Ovary (tissue), 9 donors: Measurements from ENCODE around the gene DNAH6. TPM values are rescaled to one million over a fixed set of nuclear protein-coding genes. Genes with fewer than 3 reads are reported as not detected.

ENCODE experiments used
- DNase-seq, 5 donors: peaks; one replicate each; pipeline ENCODE4 v3.0.0-alpha.2; 2019 to 2020
- H3K27ac ChIP-seq, 2 donors: fragments of 200-600 bp; one replicate each; pipeline versions ENCODE4 v1.5.1 to v1.8.0; 2019 to 2022
- H3K27me3 ChIP-seq: fragments of 200-600 bp; one replicate; pipeline ENCODE4 v1.8.0; 2022
- H3K36me3 ChIP-seq: fragments of 200-600 bp; sonication (generic); one replicate; pipeline ENCODE4 v1.5.1; 2019
- H3K4me1 ChIP-seq: one replicate; pipeline ENCODE4 v1.8.1; 2013; ENCODE audit warnings: mild to moderate bottlenecking, moderate library complexity; ENCODE audit not compliant: insufficient read depth
- H3K4me3 ChIP-seq: fragments of 200-600 bp; sonication (generic); one replicate; pipeline ENCODE4 v1.5.1; 2017
- H3K9me3 ChIP-seq, 2 donors: fragments of 200-600 bp in 1 of 2; sonication (generic) in 1 of 2; one replicate each; pipeline versions ENCODE4 v1.5.1 to v1.8.1; 2013 to 2019; ENCODE audit warnings: mild to moderate bottlenecking in 1 of 2, moderate library complexity in 1 of 2
- EP300 ChIP-seq: sonication (generic); formaldehyde crosslinking; IDR thresholded peaks from one replicate; pipeline ENCODE4 v1.6.1; 2017; ENCODE audit warnings: antibody characterized with exemption
- POLR2A ChIP-seq: fragments of 450-650 bp; IDR thresholded peaks from one replicate; pipeline ENCODE4 v1.6.1; 2017; ENCODE audit warnings: antibody characterized with exemption, mild to moderate bottlenecking, moderate library complexity
- WGBS, 3 donors: extraction: QIAGEN DNeasy Blood & Tissue Kit in 1 of 3; methylation state at CpG; one replicate each; pipeline versions ENCODE4 v1.1.5 to v1.1.7; 2013 to 2017; 5-methylcytosine and 5-hydroxymethylcytosine counted together
- intact Hi-C, 4 donors: fragments of 100-400 bp; cut with DNase I; formaldehyde crosslinking; loops; one replicate each; pipeline versions ENCODE4 v1.11.0 to v1.15.1; 2022 to 2023
- polyA plus RNA-seq, 2 donors: library from polyadenylated mRNA; stranded (reverse); fragments of 200-250 nt in 1 of 2; fragments of 350-450 nt in 1 of 2; fragmentation: Illumina TruSeq in 1 of 2; extraction: RNeasy Lipid Tissue Mini Kit (QIAGEN cat#74804) in 1 of 2; gene quantifications; one replicate each; pipeline ENCODE4 v1.2.3, GENCODE V29; 2013 to 2014
- total RNA-seq, 7 donors: library from RNA; depleted of rRNA in 2 of 7; stranded (reverse); fragments of >200 nt in 2 of 7; fragmentation: NEBNext Ultra II Directional in 3 of 7; extraction: Animal tissue kit (Norgen Biotek cat#: 25700) in 3 of 7; gene quantifications; one replicate each; pipeline versions ENCODE4 v1.1.0 to v1.2.4, GENCODE V29; 2016 to 2023
- TF ChIP-seq, protein P1 (sequence below), 3 donors: fragments of 450-650 bp in 2 of 3; fragments of 200-600 bp in 1 of 3; IDR thresholded peaks; one replicate each; pipeline versions ENCODE4 v1.5.1 to v1.8.0; 2016 to 2022; ENCODE audit warnings: antibody characterized with exemption in 3 of 3, mild to moderate bottlenecking in 1 of 3
- donor health status: DM: no; HTN: no; CAD: no; lungs with moderate emphysema.
- donor health status: DM: no; HTN: no; CAD: no.
- donor health status: Bipolar disorder and iron deficiency.
- donor health status: DM: yes; HTN: yes; CAD: no.
- donor health status: DM: no; HTN: no; CAD: no.
- donor health status: DM: yes; HTN: yes; CAD: no.

Gene DNAH6
- total and polyA plus RNA-seq, 9 donors = 0.42 to 14.0 (median 2.4) TPM

DNA sequence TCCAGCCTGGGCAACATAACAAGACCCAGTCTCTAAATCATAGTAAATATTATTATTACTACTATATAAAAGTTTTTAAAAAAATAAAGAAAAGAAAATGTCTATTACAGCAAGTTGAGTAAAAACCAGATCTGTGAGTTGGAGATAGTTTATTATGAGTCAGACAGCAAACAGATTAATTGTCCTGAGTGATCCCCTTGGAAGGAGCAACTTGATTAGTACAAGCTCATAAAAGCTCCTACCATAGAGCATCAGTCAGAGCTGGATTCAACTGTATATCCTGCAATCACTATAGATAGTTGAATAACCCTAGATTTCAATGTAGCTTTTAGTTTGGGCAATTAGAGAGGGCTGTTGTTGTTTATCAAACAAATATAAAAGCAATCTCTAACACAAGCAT lies 280.5 kb downstream of the DNAH6 start:
- TF ChIP-seq, protein P1, sequence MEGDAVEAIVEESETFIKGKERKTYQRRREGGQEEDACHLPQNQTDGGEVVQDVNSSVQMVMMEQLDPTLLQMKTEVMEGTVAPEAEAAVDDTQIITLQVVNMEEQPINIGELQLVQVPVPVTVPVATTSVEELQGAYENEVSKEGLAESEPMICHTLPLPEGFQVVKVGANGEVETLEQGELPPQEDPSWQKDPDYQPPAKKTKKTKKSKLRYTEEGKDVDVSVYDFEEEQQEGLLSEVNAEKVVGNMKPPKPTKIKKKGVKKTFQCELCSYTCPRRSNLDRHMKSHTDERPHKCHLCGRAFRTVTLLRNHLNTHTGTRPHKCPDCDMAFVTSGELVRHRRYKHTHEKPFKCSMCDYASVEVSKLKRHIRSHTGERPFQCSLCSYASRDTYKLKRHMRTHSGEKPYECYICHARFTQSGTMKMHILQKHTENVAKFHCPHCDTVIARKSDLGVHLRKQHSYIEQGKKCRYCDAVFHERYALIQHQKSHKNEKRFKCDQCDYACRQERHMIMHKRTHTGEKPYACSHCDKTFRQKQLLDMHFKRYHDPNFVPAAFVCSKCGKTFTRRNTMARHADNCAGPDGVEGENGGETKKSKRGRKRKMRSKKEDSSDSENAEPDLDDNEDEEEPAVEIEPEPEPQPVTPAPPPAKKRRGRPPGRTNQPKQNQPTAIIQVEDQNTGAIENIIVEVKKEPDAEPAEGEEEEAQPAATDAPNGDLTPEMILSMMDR (IDR thresholded peaks at IDR 0.05) = no peak
- TF ChIP-seq EP300 (no peak), POLR2A (no peak)
- H3K9me3 ChIP-seq = no peaks in the 10 kb centered on the region
- DNase-seq = no peak
- H3K4me3 ChIP-seq = no peak overlapping the region
- intact Hi-C loops = no loop called here
- peaks cover 9% of the 10 kb centered on the region for H3K4me1 ChIP-seq
- no peaks in the 10 kb centered on the region for H3K27me3 ChIP-seq
- H3K36me3 ChIP-seq = no peaks in the 10 kb centered on the region
- H3K27ac ChIP-seq = no peak overlapping the region

DNA sequence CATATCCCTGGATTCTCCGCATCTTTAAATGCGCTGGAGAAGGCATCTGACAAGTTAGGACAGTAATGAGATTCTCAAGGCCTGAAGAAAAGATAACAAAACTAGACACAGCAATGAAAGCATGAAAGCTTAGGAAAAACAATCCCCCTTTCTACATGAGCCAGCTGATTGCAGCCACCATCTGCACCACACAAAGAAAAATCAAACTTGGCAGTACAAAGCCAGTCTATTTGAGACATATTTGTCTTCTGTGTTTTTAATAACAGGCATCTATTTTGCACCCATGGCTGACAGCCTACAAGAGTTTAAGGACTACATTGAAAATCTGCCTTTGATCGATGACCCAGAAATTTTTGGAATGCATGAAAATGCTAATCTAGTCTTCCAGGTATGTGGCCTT lies 281.0 kb downstream of the DNAH6 start:
- no peak for TF ChIP-seq POLR2A
- TF ChIP-seq EP300 = no peak
- TF ChIP-seq, protein P1 (IDR thresholded peaks at IDR 0.05) = no peak
- 9 to 29% (median 16%) methylated on average over 3 of the region's 3 CpGs for WGBS, 3 donors
- DNase-seq = no peak
- H3K27me3 ChIP-seq = no peaks in the 10 kb centered on the region
- H3K4me1 ChIP-seq = peaks cover 9% of the 10 kb centered on the region
- no peaks in the 10 kb centered on the region for H3K9me3 ChIP-seq
- no peaks in the 10 kb centered on the region for H3K36me3 ChIP-seq
- no peak overlapping the region for H3K4me3 ChIP-seq
- no peak overlapping the region for H3K27ac ChIP-seq
- intact Hi-C loops = no loop called here

DNA sequence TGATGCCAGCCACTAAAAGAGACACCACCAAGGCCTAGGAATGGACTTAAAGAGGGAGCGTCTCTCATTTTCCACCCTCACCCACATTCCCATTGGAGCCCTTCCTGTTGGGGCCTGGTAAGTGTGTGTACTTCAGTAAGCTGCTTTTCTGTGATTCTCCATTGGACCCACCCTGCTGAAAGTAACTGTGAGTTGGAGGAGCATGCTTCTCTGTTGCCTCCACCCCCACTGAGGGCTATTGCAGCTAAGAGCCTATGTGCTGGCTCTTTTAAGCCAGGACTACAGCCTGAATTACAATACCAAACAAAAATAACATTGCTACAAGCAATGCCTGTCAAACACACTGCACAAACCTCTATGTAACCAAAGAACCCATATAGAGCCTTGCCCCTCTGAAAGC lies 283.5 kb downstream of the DNAH6 start:
- intact Hi-C loops = loop anchor here in 1 of 4 donors (10.0 kb wide), 1 partner anchor 85 kb away; the partner anchor contains the start of gene TRABD2A
- H3K4me1 ChIP-seq = peaks cover 9% of the 10 kb centered on the region

DNA sequence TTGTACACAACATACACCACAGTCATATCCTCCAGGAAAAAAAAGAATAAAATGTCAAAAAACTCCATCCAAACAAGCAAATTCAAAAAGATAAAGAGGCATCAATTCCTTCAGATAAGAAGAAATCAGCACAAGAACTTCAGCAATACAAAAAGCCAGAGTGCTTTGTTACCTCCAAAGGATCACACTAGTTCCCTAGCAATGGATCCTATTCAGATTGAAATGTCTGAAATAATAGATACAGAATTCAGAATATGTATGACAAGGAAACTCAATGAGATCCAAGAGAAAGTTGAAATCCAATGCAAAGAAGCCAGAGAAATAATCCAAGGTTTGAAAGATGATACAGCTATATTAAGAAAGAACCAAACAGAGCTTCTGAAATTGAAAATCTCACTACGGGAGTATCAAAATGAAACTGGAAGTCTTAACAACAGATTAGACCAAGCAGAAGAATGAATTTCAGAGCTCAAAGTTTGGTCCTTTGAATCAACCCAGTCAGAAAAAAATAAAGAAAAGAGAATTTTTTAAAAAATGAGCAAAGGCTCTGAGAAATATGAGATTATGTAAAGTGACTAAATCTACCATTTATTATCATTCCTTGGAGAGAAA lies 284.0 kb downstream of the DNAH6 start:
- H3K9me3 ChIP-seq = no peaks in the 10 kb centered on the region
- H3K4me1 ChIP-seq = peaks cover 9% of the 10 kb centered on the region
- WGBS, 3 donors = 40 to 46% (median 43%) methylated on average over 1 of the region's 1 CpG
- H3K36me3 ChIP-seq = no peaks in the 10 kb centered on the region
- intact Hi-C loops = loop anchor here in 1 of 4 donors (10.0 kb wide), 1 partner anchor 85 kb away; the partner anchor contains the start of gene TRABD2A
- no peak overlapping the region for H3K4me3 ChIP-seq
- no peak overlapping the region for H3K27ac ChIP-seq
- H3K27me3 ChIP-seq = no peaks in the 10 kb centered on the region
- DNase-seq = no peak
- TF ChIP-seq, protein P1 (IDR thresholded peaks at IDR 0.05) = no peak
- no peak for TF ChIP-seq POLR2A
- no peak for TF ChIP-seq EP300

More for the DNA sequence above, 283.5 kb downstream of the DNAH6 start:
- no peaks in the 10 kb centered on the region for H3K9me3 ChIP-seq
- H3K4me3 ChIP-seq = no peak overlapping the region
- 98 to 100% (median 100%) methylated on average over 1 of the region's 1 CpG for WGBS, 3 donors
- no peak for DNase-seq
- no peak overlapping the region for H3K27ac ChIP-seq
- H3K27me3 ChIP-seq = no peaks in the 10 kb centered on the region
- TF ChIP-seq EP300 (no peak), POLR2A (no peak)
- TF ChIP-seq, protein P1 (IDR thresholded peaks at IDR 0.05) = no peak
- H3K36me3 ChIP-seq = no peaks in the 10 kb centered on the region
